ENCODE data around the gene ZNF800.

- TF ChIP-seq EZH2 (optimal IDR thresholded peaks at IDR 0.05; ENCODE audit: low read depth, low read length): no peak
- TF ChIP-seq CTCF (IDR thresholded peaks at IDR 0.05; ENCODE audit: low read length): no peak
Measured at GRCh38 chr7:127438836-127439235, 46.3 kb upstream of the ZNF800 start.
